Small intestine (tissue), 7 donors: ENCODE measurements around the gene ROR1. TPM values are rescaled to one million over a fixed set of nuclear protein-coding genes. Genes with fewer than 3 reads are reported as not detected.
A peak's percentile ranks its signal among the peaks of the same experiment; 100 is the strongest.

Experiments used
- DNase-seq, 2 donors: peaks; one replicate each; pipeline versions ENCODE4 v3.0.0 to v3.0.0-alpha.2; 2013
- FAIRE-seq: peaks from 2 replicates; lab custom pipeline; 2012; peaks lifted over from hg19 to GRCh38; lab: Jason Lieb, UNC
- H3K27ac ChIP-seq, 3 donors: one replicate each; pipeline ENCODE4 v1.5.1; 2013; ENCODE audit warnings: low read length in 2 of 3, mild to moderate bottlenecking in 2 of 3, control low read depth in 1 of 3, inconsistent platforms in 1 of 3, low read depth in 1 of 3, moderate library complexity in 1 of 3
- H3K27me3 ChIP-seq, 3 donors: one replicate each; pipeline ENCODE4 v1.6.1; 2013; ENCODE audit warnings: low read length in 3 of 3, inconsistent platforms in 1 of 3; ENCODE audit not compliant: control insufficient read depth in 3 of 3, insufficient read depth in 3 of 3
- H3K36me3 ChIP-seq, 3 donors: one replicate each; pipeline ENCODE4 v1.6.1; 2013; ENCODE audit warnings: low read length in 3 of 3, inconsistent platforms in 1 of 3, low read depth in 1 of 3, mild to moderate bottlenecking in 1 of 3, moderate library complexity in 1 of 3; ENCODE audit not compliant: control insufficient read depth in 3 of 3, insufficient read depth in 2 of 3
- H3K4me1 ChIP-seq, 3 donors: one replicate each; pipeline ENCODE4 v1.6.1; 2013; ENCODE audit warnings: low read length in 2 of 3, inconsistent platforms in 1 of 3, low read depth in 1 of 3, mild to moderate bottlenecking in 1 of 3, moderate library complexity in 1 of 3; ENCODE audit not compliant: control insufficient read depth in 3 of 3, insufficient read depth in 2 of 3
- H3K4me3 ChIP-seq, 3 donors: one replicate each; pipeline ENCODE4 v1.5.1; 2013; ENCODE audit warnings: low read length in 3 of 3, control low read depth in 1 of 3, inconsistent platforms in 1 of 3, low read depth in 1 of 3, mild to moderate bottlenecking in 1 of 3, moderate library complexity in 1 of 3
- H3K9me3 ChIP-seq, 2 donors: one replicate each; pipeline ENCODE4 v1.6.1; 2013; ENCODE audit warnings: low read depth in 1 of 2, low read length in 1 of 2; ENCODE audit not compliant: control insufficient read depth in 2 of 2, insufficient read depth in 1 of 2
- WGBS, 3 donors: extraction: QIAGEN DNeasy Blood & Tissue Kit; methylation state at CpG; one replicate each; pipeline ENCODE4 v1.1.7; 2013; 5-methylcytosine and 5-hydroxymethylcytosine counted together
- polyA plus RNA-seq, 4 donors: library from polyadenylated mRNA; stranded (reverse) in 3 of 4; unstranded in 1 of 4; fragments of 200-250 nt in 3 of 4; fragments of 120-200 nt in 1 of 4; gene quantifications; one replicate each; pipeline versions ENCODE4 v1.2.1 to v1.2.3, GENCODE V29; 2013
- donor health status: healthy with polysubstance abuse.
- donor health status: control.
- donor health status: control.
- donor health status: Bipolar disorder and iron deficiency.
- donor health status: healthy.

The ROR1 gene
- polyA plus RNA-seq, 4 donors, result 0.22 to 3.6 (median 3.2) TPM; not detected in 1

- Histone ChIP-seq H3K27me3 (no peaks in the 10 kb centered on the region), H3K36me3 (peaks cover 0 to 4% (median 0%) of the 10 kb centered on the region in 3 donors), H3K4me1 (peaks cover 0 to 12% (median 6%) of the 10 kb centered on the region in 3 donors), H3K9me3 (peaks cover 0 to 4% of the 10 kb centered on the region in 2 donors), H3K4me3 (no peak overlapping the region), H3K27ac (no peak overlapping the region)
- FAIRE-seq (no peak), DNase-seq (no peak)
- WGBS, 3 donors, result 67 to 76% (median 74%) methylated on average over 2 of the region's 2 CpGs
Measured at GRCh38 chr1:64167176-64167575, 393.4 kb downstream of the ROR1 start.

- H3K36me3 ChIP-seq, result no peaks in the 10 kb centered on the region
- 87 to 94% (median 90%) methylated on average over 1 of the region's 1 CpG for WGBS, 3 donors
- no peak overlapping the region for H3K4me3 ChIP-seq
- H3K9me3 ChIP-seq, result peaks cover 0 to 4% of the 10 kb centered on the region in 2 donors
- no peak for FAIRE-seq
- peak overlapping the region in 1 of 3 donors; percentile 64 for H3K27ac ChIP-seq
- no peak for DNase-seq
- H3K4me1 ChIP-seq, result peaks cover 0 to 26% (median 13%) of the 10 kb centered on the region in 3 donors
- H3K27me3 ChIP-seq, result no peaks in the 10 kb centered on the region
Measured at GRCh38 chr1:64171246-64171645, 397.4 kb downstream of the ROR1 start.

GRCh38 chr1:64171797-64172281, 398.0 kb downstream of the ROR1 start:
- H3K4me1 ChIP-seq, result peaks cover 0 to 26% (median 13%) of the 10 kb centered on the region in 3 donors
- peak overlapping the region in 2 of 3 donors; percentile 13 to 64 for H3K27ac ChIP-seq
- DNase-seq (peak; percentile 48 to 59), FAIRE-seq (no peak)
- no peaks in the 10 kb centered on the region for H3K27me3 ChIP-seq
- H3K9me3 ChIP-seq, result peaks cover 0 to 4% of the 10 kb centered on the region in 2 donors
- H3K4me3 ChIP-seq, result no peak overlapping the region
- H3K36me3 ChIP-seq, result no peaks in the 10 kb centered on the region
- 6 to 18% (median 10%) methylated on average over 3 of the region's 3 CpGs for WGBS, 3 donors

- no peak overlapping the region for H3K4me3 ChIP-seq
- H3K27me3 ChIP-seq, result no peaks in the 10 kb centered on the region
- 17 to 29% (median 17%) methylated on average over 3 of the region's 3 CpGs for WGBS, 3 donors
- H3K9me3 ChIP-seq, result peaks cover 0 to 4% of the 10 kb centered on the region in 2 donors
- FAIRE-seq (no peak), DNase-seq (peak; percentile 29 to 44)
- H3K4me1 ChIP-seq, result peaks cover 0 to 26% (median 13%) of the 10 kb centered on the region in 3 donors
- peaks cover 0 to under 1% (median 0%) of the 10 kb centered on the region in 3 donors for H3K36me3 ChIP-seq
- no peak overlapping the region for H3K27ac ChIP-seq
Measured at GRCh38 chr1:64172458-64172983, 398.7 kb downstream of the ROR1 start.

- FAIRE-seq, result no peak
- Histone ChIP-seq H3K27ac (no peak overlapping the region), H3K4me1 (peaks cover 0 to 26% (median 13%) of the 10 kb centered on the region in 3 donors), H3K9me3 (peaks cover 0 to 4% of the 10 kb centered on the region in 2 donors), H3K36me3 (peaks cover 0 to 7% (median 0%) of the 10 kb centered on the region in 3 donors), H3K27me3 (no peaks in the 10 kb centered on the region), H3K4me3 (no peak overlapping the region)
- DNase-seq, result no peak
- WGBS, 3 donors, result 73 to 90% (median 80%) methylated on average over 6 of the region's 6 CpGs
Measured at GRCh38 chr1:64173336-64173940, 399.6 kb downstream of the ROR1 start.

GRCh38 chr1:64175639-64176038, 401.8 kb downstream of the ROR1 start:
- no peak overlapping the region for H3K4me3 ChIP-seq
- H3K27me3 ChIP-seq, result no peaks in the 10 kb centered on the region
- peaks cover 0 to 26% (median 13%) of the 10 kb centered on the region in 3 donors for H3K4me1 ChIP-seq
- H3K9me3 ChIP-seq, result no peaks in the 10 kb centered on the region
- H3K27ac ChIP-seq, result no peak overlapping the region
- DNase-seq (no peak), FAIRE-seq (no peak)
- H3K36me3 ChIP-seq, result peaks cover 0 to 8% (median 0%) of the 10 kb centered on the region in 3 donors

- H3K36me3 ChIP-seq, result peaks cover 0 to 8% (median 0%) of the 10 kb centered on the region in 3 donors
- H3K27me3 ChIP-seq, result no peaks in the 10 kb centered on the region
- no peaks in the 10 kb centered on the region for H3K9me3 ChIP-seq
- WGBS, 3 donors, result 70 to 72% (median 70%) methylated on average over 3 of the region's 3 CpGs
- no peak overlapping the region for H3K4me3 ChIP-seq
- DNase-seq (no peak), FAIRE-seq (no peak)
- peaks cover 0 to 19% (median 9%) of the 10 kb centered on the region in 3 donors for H3K4me1 ChIP-seq
- no peak overlapping the region for H3K27ac ChIP-seq
Measured at GRCh38 chr1:64176659-64177058, 402.8 kb downstream of the ROR1 start.

- Histone ChIP-seq H3K27ac (no peak overlapping the region), H3K36me3 (peaks cover 0 to 8% (median 0%) of the 10 kb centered on the region in 3 donors), H3K4me3 (no peak overlapping the region), H3K4me1 (no peaks in the 10 kb centered on the region), H3K27me3 (no peaks in the 10 kb centered on the region), H3K9me3 (no peaks in the 10 kb centered on the region)
- FAIRE-seq (no peak), DNase-seq (no peak)
- 73 to 96% (median 88%) methylated on average over 4 of the region's 4 CpGs for WGBS, 3 donors
Measured at GRCh38 chr1:64179588-64179987, 405.8 kb downstream of the ROR1 start.
